ENCODE results near the gene CHM.
"Not testable (repeated sequence)": the region's sequence is repeated elsewhere in the genome, so short reads cannot be mapped to it uniquely, and the experiment has no call there.

CHM gene

DNA sequence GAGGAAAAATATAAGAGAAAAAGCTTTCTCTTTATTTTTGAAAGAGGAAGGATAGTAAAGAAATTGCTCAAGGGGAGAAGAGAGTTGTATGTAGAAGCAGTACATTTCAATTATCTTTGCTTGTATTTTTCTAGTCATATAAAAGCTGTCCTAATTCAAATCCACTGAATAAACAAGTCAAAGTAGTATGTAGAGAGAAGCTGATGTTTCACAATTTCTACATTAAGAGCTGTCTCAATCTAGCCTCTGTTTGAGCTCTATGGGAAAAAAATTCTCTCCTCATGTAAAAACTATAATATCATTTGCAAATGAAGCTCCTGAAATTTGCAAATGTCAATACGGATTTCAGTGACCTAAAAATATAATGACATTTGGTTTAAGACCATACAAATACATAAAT lies 52.6 kb downstream of the CHM start:
- no peak for DNase-seq

DNA sequence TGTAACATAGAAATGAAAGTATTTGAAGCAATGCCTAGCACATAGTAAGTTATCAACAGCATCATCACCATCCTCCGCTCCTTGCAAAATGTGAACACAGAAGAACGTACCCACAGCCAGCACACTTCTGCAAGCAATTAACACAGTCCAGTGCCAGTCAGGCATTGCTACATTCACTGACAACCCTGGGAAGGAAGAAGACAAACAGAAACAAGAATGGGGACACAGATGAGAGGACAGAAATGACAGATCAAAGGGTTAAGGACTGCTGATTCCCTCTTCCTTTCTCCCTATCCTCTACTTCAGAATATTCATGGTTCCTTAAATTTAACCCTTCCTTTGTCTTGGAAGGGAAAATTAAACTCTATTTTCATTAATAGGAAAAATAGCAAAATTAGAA lies 53.1 kb downstream of the CHM start:
- DNase-seq, result no peak

DNA sequence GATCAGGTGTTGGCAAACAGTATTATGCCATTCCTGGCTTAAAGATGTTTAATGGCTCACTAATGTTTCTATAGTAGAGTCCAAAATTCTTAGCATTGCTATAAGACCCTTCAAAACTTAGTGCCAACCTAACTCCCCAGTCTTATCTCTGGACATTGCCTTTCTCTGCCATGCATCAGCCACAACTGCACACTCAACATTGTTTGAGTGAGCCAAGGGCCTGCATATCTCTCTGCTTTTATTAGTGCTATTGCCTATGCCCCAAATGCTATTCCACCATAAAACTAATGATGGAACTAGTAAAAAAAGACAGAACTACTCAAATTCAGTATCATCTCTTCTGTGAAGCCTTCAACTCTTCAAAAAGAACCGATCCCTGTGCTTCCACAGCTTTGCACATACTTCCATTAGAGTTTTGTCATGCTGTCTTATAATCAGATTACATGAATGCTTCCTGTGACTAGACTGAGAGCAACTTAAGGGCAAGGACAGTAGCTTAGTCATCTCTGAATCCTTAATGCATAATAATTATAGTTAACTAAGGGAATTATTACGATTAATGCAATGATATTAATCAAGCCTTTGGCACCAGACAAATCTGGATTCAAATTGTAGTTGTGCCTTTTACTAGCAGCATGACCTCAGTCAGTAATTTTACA lies 53.7 kb downstream of the CHM start:
- DNase-seq, result no peak

DNA sequence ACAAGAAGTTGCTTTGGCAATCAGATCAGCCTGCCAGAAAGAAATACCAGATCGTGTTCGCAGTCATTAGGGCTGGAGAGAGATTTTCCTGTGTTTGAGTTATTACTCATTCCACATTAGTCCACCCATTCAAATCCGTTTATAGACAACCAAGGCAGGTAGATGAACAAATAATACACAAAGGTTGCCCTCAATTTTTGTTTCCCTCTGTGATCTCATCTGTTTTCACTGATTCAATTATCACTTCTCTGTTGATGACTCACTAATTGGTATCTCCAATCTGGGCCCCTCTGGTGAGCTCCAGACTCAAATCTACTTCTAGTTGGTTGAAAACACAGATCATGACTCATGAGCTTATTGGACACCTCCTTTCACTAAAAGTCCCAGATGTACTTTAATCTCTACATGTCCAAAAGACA lies 54.5 kb downstream of the CHM start:
- DNase-seq, result no peak

DNA sequence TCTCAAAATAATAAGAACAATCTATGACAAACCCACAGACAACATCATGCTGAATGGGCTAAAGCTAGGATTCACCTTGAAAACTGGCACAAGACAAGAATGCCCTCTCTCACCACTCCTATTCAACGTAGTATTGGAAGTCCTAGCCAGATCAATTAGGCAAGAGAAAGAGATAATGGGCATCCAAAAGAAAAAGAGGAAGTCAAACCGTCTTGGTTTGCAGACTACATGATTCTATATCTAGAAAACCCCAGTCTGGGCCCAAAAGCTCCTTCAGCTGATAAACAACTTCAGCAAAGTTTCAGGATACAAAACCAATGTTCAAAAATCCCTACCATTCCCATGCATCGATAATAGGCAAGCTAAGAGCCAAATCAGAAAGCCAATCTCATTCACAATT lies 59.0 kb downstream of the CHM start:
- no peak for DNase-seq

DNA sequence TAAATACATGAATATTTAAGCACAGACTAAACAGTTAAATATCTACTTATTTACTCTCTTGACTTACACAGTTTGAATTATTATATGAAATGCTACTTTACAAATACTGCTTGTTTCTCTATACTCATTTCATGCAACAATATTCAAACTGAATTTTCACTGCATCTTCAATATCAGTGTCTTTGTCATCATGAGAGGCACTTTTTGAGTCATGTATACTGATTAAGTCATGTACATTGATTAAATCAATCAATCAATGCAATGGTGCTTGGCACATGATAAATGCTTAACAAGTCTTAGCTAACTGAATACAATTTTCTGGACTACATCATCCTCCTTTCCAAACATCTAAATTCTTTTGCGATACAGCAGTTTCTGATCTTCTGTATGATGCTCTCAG lies 67.1 kb downstream of the CHM start:
- DNase-seq, result no peak

DNA sequence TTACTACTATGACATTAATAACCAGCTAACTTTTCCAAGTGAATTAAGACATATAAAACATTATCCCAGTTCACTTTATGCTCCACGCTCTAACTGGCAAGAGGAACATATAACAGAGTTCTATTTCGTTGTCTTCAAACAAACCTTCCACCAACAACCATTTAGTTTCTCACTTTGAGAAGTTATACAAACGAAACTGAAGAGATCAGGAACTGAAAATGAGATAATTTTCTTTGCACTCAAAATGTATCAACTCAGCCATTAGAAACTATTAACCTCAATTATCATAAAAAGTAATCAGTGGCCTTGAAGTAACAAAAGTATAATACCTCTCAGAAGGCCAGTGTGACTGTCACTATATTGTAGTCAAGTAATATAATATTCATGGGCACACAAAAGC lies 70.1 kb downstream of the CHM start:
- DNase-seq, result no peak

DNA sequence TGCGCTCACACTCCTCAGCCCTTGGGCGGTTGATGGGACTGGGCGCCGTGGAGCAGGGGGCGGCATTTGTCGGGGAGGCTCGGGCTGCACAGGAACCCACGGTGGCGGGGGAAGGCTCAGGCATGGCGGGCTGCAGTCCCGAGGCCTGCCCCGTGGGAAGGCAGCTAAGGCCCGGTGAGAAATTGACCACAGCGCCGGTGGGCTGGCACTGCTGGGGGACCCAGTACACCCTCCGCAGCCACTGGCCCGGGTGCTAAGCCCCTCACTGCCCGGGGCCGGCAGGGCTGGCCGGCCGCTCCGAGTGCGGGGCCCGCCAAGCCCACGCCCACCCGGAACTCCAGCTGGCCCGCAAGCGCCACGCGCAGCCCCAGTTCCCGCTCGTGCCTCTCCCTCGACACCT lies 75.0 kb downstream of the CHM start:
- DNase-seq, result not testable (repeated sequence)

DNA sequence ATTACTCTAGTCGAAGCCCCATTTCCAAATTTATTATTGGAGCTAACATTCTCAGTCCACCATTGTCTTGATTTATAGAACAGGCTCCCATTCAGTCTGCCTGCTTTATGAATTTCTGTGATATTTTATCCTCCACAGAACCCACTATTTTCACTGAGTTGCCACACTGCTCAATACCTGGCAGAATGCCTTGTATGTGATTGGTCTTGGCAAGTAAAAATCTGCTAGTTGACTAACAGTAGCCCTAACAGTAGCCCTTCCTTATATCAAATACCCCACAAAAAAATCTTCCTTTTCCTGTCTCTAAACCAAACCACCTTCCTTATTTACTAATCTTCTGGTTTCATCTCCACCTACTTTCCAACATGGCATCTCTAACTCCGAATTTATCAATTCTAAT lies 82.6 kb downstream of the CHM start:
- no peak for DNase-seq

DNA sequence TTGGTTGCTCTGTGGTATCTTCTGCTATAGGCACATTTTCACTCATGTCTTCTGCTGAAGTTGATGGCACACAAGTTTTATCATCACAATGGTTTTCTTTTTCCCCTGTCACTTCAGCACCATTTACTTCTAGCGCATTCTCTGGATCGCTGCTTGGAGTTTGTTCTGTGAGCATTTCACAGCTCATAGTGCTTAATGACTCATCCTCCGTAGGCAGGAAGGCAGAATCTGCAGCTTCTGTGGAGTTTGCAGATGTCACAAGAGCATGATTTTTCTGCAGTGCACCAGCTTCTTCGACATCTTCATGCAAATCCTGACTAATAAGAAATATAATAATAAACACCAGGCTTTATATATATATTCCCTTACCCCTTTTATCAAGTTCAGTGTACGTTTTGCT lies 83.6 kb downstream of the CHM start:
- DNase-seq, result no peak

DNA sequence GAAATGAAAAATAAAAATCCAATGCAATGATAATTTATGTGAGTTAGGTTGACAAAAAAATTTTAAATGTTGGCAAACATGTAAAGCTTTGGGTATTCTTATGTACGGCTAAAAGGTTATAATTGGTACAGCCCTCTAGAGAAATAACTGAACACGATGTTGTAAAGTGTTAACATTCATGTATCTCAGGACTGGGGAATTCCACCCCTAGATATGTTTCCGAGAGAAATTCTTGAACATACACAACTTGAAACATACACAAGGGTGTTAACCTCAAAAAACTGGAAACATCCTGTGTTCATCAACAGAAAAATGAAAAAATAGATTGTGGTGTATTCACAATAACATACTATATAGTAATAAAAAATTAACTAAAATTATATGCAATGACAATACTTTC lies 91.8 kb downstream of the CHM start:
- DNase-seq, result no peak

DNA sequence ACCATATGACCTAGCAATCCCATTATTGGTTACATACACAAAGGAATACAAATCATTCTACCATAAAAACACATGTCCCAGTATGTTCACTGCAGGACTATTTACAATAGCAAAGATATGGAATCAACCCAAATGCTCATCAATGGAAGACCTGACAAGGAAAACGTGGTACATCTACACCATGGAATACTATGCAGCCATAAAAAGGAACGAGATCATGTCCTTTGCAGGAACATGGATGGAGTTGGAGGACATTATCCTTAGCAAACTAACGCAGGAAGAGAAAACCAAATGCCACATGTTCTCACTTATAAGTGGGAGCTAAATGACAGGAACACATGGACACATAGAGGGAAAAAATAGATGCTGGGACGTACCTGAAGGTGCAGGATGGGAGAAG lies 102.6 kb downstream of the CHM start:
- DNase-seq, result not testable (repeated sequence)

DNA sequence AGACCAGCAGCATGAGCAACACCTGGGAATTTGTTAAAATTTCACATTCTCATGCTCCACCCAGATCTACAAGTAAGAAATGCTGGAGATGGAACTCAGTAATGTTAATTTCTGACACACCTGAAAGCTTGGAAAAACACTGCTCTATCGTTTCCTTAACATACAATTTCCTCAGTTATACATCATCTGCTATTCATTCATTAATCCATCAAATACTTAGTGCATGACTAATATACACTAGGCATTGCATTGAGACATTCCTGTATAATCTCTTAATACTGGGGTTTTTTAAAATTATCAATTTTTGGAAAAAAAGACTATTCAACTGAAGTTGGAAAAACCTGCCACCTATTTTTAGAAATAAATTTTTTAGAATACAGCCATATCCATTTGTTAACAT lies 106.1 kb downstream of the CHM start:
- no peak for DNase-seq

DNA sequence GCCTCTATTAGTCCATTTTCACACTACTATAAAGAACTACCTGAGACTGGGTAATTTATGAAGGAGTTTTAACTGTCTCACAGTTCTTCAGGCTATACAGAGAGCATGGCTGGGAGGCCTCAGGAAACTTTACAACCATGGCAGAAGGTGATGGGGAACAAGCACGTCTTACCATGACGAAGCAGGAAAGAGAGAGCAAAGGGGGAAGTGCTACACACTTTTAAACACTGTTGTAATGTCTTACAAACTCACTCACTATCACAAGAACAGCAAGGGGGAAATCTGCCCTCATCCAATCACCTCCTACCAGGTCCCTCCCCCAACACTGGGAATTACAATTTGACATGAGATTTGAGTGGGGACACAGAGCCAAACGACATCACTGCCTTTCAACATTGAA lies 107.4 kb downstream of the CHM start:
- not testable (repeated sequence) for DNase-seq

DNA sequence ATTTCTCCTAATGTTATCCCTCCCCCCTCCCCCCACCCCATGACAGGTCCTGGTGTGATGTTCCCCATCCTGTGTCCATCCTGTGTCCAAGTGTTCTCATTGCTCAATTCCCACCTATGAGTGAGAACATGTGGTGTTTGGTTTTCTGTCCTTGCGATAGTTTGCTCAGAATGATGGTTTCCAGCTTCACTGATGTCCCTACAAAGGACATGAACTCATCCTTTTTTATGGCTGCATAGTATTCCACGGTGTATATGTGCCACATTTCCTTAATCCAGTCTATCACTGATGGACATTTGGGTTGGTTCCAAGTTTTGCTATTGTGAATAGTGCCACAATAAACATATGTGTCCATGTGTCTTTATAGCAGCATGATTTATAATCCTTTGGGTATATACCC lies 113.0 kb downstream of the CHM start:
- not testable (repeated sequence) for DNase-seq

DNA sequence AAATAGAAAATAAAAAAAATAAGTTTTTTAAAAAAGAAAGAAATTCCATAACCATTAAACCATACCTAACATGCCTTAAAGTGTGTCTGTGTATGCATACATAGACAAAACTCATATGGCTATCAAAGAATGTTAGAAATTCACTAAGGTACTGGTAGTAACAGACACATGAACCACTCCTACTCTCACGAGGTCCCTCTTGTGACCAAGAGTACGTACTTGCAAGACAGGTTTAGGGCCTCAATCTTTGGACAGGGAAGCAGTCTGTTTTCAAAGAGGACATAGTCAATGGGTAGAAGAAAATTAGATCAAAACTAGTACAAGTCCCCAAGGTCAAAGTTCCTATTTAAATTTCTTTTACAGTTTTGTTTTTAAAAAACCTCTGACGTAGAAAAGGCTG lies 117.3 kb downstream of the CHM start:
- DNase-seq, result no peak

DNA sequence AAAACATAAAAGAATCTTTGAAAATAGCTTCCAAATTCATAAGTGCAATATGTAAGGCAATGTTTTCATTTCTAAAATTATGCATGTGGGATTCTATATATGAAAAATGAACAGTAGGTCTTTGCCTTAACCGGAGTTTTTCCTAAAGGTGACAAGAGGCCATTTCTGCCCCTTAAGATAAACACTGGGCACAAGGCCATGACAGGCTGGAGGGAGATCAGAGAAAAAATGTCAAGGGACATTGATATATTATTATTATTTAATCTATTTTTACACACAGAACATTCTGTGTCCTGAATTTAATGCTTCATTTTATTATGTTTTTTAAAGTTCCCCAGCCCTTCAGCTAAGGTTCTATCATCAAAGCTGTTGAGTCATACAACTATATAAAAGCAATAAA lies 118.8 kb downstream of the CHM start:
- no peak for DNase-seq

DNA sequence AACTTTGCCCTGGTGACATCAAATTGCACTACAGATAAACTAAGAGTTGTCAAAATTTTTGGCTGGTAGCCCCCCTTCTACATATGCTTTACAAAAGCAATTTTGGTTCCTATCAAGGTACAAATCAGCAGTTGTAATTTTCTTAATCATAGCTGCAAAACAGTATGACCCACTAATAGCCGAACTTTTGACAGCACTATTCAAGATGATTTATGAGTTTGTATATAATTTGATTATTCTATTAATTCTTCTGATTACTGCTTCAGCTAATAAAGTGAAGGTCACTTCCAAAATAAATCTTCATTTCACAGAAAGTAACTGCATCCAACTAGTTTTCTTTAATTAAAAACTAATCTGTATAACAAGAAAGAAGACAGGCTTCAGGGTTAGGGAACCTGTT lies 119.6 kb downstream of the CHM start:
- DNase-seq, result no peak

DNA sequence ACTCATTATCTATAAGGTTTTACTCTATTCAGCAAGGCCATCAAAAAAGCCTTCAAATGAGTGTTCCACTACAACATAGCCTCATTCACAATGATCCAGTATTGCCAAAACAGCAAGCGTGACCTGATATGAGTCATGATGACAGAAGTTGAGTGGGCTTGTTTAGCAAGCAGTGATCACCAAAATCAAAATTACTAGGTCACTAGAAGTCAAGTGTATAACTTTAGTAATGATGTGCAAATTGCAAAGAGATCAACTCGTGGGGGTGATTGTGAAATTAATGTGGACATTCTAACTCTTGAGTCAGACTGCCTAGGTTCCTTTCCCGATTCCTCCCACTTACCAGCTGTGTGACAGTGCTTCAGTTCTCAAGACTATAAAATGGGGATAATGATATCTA lies 124.5 kb downstream of the CHM start:
- no peak for DNase-seq

DNA sequence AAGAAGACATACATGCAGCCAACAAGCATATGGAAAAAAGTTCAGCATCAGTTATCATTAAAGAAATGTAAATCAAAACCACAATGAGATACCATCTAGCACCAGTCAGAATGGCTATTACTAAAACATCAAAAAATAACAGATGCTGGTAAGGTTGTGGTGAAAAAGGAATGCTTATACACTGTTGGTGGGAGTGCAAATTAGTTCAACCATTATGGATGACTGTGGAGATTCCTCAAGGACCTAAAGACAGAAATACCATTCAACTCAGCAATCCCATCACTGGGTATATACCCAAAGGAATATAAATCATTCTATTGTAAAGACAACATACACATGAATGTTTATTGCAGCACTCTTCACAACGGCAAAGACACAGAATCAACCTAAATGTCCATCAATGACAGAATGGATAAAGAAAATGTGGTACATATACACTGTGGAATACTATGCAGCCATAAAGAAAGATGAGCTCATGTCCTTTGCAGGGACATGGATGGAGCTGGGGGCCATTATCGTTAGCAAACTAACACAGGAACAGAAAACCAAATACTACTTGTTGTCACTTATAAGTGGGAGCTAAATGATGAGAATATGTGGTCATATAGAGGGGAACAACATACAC lies 130.6 kb downstream of the CHM start:
- not testable (repeated sequence) for DNase-seq

DNA sequence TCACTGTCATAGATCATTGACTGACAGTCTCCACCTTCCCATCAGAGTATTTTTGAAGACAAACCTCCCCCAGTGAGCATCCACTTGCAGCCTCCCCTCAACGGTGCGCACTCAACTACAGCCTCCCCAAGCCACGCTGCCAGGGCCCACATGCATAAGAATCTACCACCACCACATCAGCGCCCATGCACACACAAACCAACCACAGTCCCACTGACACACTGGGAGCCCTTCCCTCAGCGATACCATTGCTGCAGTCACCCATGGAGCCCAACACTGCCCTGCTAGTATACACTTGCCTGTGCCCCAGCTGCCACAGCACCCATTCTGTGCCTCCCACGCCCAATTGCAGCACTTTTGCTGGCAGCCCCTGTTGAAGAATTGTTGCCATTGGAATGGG lies 132.9 kb downstream of the CHM start:
- DNase-seq, result no peak

DNA sequence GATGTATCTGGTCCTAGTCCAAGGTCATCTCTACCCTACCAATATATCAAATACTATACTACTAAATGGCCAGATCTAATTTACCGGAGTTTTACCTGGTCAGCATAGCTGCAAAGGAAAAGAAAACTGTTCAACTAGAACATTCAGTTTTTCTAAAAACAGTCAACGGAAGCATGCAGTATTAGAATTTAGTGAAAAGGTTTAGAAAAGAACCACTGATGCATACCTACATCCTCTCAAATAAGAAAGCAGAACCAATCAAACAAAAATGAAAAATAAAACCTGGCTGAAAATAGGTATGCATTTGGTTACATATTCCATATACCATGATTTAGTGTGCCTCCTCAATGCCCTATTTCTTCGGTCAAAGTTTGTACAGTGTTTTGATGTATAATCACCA lies 140.0 kb downstream of the CHM start:
- no peak for DNase-seq

DNA sequence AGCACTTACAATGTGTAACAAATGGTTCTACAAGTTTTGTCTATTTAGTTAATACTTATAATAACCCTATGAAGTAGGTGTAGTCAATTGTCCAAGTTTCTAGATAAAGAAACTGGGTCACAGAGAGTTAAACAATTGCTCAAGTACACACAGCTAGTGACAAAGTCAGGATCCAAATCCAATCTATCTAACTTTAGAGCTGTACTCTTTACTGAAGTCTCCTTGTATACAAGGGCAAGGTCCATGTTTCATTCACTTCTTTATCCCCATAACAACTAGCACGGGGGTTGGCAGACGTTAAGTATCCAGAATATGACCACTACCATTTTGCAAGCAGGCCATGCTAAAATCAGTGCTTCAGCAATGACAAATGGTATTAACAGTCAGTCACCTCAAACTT lies 141.0 kb downstream of the CHM start:
- DNase-seq, result no peak

DNA sequence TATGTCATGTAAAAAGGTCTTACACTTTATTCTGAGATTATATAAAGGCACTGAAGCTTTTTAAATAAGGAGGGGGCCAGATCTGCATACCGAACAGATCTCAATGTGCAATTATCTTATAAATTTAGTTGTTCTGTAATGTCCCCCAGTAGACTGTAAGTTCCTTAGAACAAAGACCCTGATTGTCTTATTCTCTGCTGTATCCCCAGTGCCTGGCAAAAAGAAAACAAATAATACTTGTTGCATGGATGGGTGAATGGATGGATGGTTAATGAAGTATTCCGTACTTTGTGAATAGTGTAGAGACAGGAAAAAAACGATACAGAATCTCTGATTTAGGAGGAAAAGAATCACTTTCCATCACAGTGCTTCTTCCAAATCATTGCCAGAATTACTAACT lies 141.5 kb downstream of the CHM start:
- DNase-seq, result no peak
